GM23338 (cell line): Measurements from ENCODE around the gene RBM17. TPM values are rescaled to one million over a fixed set of nuclear protein-coding genes. Genes with fewer than 3 reads are reported as not detected.
A peak's percentile ranks its signal among the peaks of the same experiment; 100 is the strongest.

Experiments
- ATAC-seq: fragments of 200-7000 bp; cut with Tn5 transposase; 3 replicates; pipeline ENCODE4 v1.9.1; 2020
- DNase-seq: peaks from one replicate; pipeline ENCODE4 v3.0.0-alpha.2; 2015; ENCODE audit warnings: low spot score
- H2AFZ ChIP-seq: fragments of 200-600 bp; sonication (generic); 2 replicates; pipeline ENCODE4 v1.8.0; 2016; ENCODE audit warnings: antibody characterized with exemption, mild to moderate bottlenecking, moderate library complexity
- H3F3A ChIP-seq: fragments of 200-600 bp; sonication (generic); replicated peaks from 2 replicates; pipeline ENCODE4 v1.8.0; 2017; ENCODE audit warnings: antibody characterized with exemption, mixed run types, low read depth
- H3K27ac ChIP-seq: fragments of 200-600 bp; sonication (generic); 2 replicates; pipeline ENCODE4 v1.6.1; 2016; ENCODE audit warnings: low read depth
- H3K27me3 ChIP-seq: fragments of 200-600 bp; sonication (generic); 2 replicates; pipeline ENCODE4 v1.8.0; 2016; ENCODE audit warnings: mild to moderate bottlenecking, mixed run types, moderate library complexity; ENCODE audit not compliant: insufficient read depth
- H3K36me3 ChIP-seq: fragments of 200-600 bp; sonication (generic); 2 replicates; pipeline ENCODE4 v1.8.0; 2016; ENCODE audit warnings: mild to moderate bottlenecking; ENCODE audit not compliant: insufficient read depth
- H3K4me1 ChIP-seq: fragments of 200-600 bp; sonication (generic); 2 replicates; pipeline ENCODE4 v1.8.0; 2016; ENCODE audit warnings: mild to moderate bottlenecking, moderate library complexity; ENCODE audit not compliant: insufficient read depth
- H3K4me2 ChIP-seq: fragments of 200-600 bp; sonication (generic); 2 replicates; pipeline ENCODE4 v1.7.1; 2017; ENCODE audit warnings: mixed run types
- H3K4me3 ChIP-seq: fragments of 200-600 bp; sonication (generic); 2 replicates; pipeline ENCODE4 v1.6.1; 2016; ENCODE audit warnings: mixed run types
- H3K79me2 ChIP-seq: fragments of 200-600 bp; sonication (generic); replicated peaks from 2 replicates; pipeline ENCODE4 v1.8.0; 2017; ENCODE audit warnings: mild to moderate bottlenecking; ENCODE audit not compliant: insufficient read depth
- H3K9me2 ChIP-seq: fragments of 200-600 bp; sonication (generic); 2 replicates; pipeline ENCODE4 v1.8.0; 2017; ENCODE audit not compliant: insufficient read depth
- H4K20me1 ChIP-seq: fragments of 200-600 bp; sonication (generic); replicated peaks from 2 replicates; pipeline ENCODE4 v1.8.0; 2017; ENCODE audit warnings: mild to moderate bottlenecking; ENCODE audit not compliant: insufficient read depth
- H3K27ac Mint-ChIP-seq: 2 replicates; pipeline ENCODE4 v1.8.0; 2020; ENCODE audit warnings: inconsistent platforms, mild to moderate bottlenecking, moderate library complexity, mixed read lengths
- H3K27me3 Mint-ChIP-seq: 3 replicates; pipeline ENCODE4 v1.8.0; 2022; ENCODE audit warnings: low read depth, mild to moderate bottlenecking, moderate library complexity, mixed read lengths, inconsistent platforms; ENCODE audit not compliant: insufficient read depth, poor library complexity
- H3K36me3 Mint-ChIP-seq: 3 replicates; pipeline ENCODE4 v1.8.0; 2021; ENCODE audit warnings: low read depth, mild to moderate bottlenecking, inconsistent platforms, moderate library complexity, mixed read lengths
- H3K4me1 Mint-ChIP-seq: 3 replicates; pipeline ENCODE4 v1.8.0; 2020; ENCODE audit warnings: mild to moderate bottlenecking, inconsistent platforms, mixed read lengths
- H3K4me3 Mint-ChIP-seq: 3 replicates; pipeline ENCODE4 v1.8.0; 2021; ENCODE audit warnings: moderate library complexity, mild to moderate bottlenecking, inconsistent platforms, mixed read lengths
- H3K9me3 Mint-ChIP-seq: 3 replicates; pipeline ENCODE4 v1.8.0; 2020; ENCODE audit warnings: moderate library complexity, mild to moderate bottlenecking, inconsistent platforms, mixed read lengths
- CREB1 ChIP-seq: fragments of 250-450 bp; sonication (Bioruptor Pico); IDR thresholded peaks from 2 replicates; pipeline ENCODE4 v1.5.0; 2020; ENCODE audit warnings: low read depth, mild to moderate bottlenecking, moderate library complexity
- ETS1 ChIP-seq: IDR thresholded peaks from 2 replicates; pipeline ENCODE4 v1.6.1; 2016; ENCODE audit warnings: antibody characterized with exemption
- EZH2 ChIP-seq: fragments of 200-600 bp; sonication (generic); IDR thresholded peaks from one replicate; pipeline ENCODE4 v1.8.0; 2017; ENCODE audit warnings: antibody characterized with exemption, mild to moderate bottlenecking, low read depth; ENCODE audit not compliant: unreplicated experiment
- EZH2phosphoT487 ChIP-seq: fragments of 200-600 bp; sonication (generic); IDR thresholded peaks from one replicate; pipeline ENCODE4 v1.8.1; 2018; ENCODE audit warnings: antibody characterized with exemption; ENCODE audit not compliant: unreplicated experiment
- JUNB ChIP-seq: IDR thresholded peaks from one replicate; pipeline ENCODE4 v1.6.1; 2016; ENCODE audit warnings: antibody characterized with exemption; ENCODE audit not compliant: unreplicated experiment
- NANOG ChIP-seq: IDR thresholded peaks from 2 replicates; pipeline ENCODE4 v1.6.1; 2016; ENCODE audit warnings: antibody characterized with exemption, borderline replicate concordance
- POLR2AphosphoS5 ChIP-seq: IDR thresholded peaks from 2 replicates; pipeline ENCODE4 v1.6.1; 2016; ENCODE audit warnings: antibody characterized with exemption, low read depth
- STAT1 ChIP-seq: IDR thresholded peaks from one replicate; pipeline ENCODE4 v1.6.1; 2016; ENCODE audit warnings: antibody characterized with exemption; ENCODE audit not compliant: unreplicated experiment
- ZNF114 ChIP-seq: fragments of 250-450 bp; sonication (Bioruptor Pico); IDR thresholded peaks from 2 replicates; pipeline ENCODE4 v1.5.0; 2020; ENCODE audit warnings: mild to moderate bottlenecking, moderate library complexity
- ZNF331 ChIP-seq: fragments of 250-450 bp; sonication (Bioruptor Pico); IDR thresholded peaks from 2 replicates; pipeline ENCODE4 v1.5.0; 2020; ENCODE audit warnings: low read depth, mild to moderate bottlenecking, moderate library complexity
- polyA plus RNA-seq: library from polyadenylated mRNA; unstranded; fragments of >200 nt; fragmentation: Nextera tagmentation; extraction: Ambion mirVana; gene quantifications from 2 replicates; pipeline ENCODE4 v1.2.1, GENCODE V29; 2016
- total RNA-seq: library from RNA; depleted of rRNA; stranded (reverse); fragments of >200 nt; shearing (Covaris generic); gene quantifications from 2 replicates; pipeline ENCODE4 v1.2.3, GENCODE V29; 2014
- TF ChIP-seq, protein P1 (sequence below): fragments of 250-450 bp; sonication (Bioruptor Pico); IDR thresholded peaks from 2 replicates; pipeline ENCODE4 v1.5.0; 2020; ENCODE audit warnings: mild to moderate bottlenecking, moderate library complexity
- TF ChIP-seq, protein P2 (sequence below), 2 experiments: fragments of 200-600 bp in 1 of 2; sonication (generic) in 1 of 2; conservative IDR thresholded peaks; 2 replicates each; pipeline versions ENCODE4 v1.5.1 to v1.6.1; 2016 to 2017; ENCODE audit warnings: antibody characterized with exemption in 2 of 2, low read depth in 2 of 2, mild to moderate bottlenecking in 2 of 2, moderate library complexity in 1 of 2
- TF ChIP-seq, protein P3 (sequence below): IDR thresholded peaks from one replicate; pipeline ENCODE4 v1.6.1; 2018; ENCODE audit warnings: antibody characterized with exemption; ENCODE audit not compliant: unreplicated experiment

The RBM17 gene
- total and polyA plus RNA-seq, 2 experiments from 2014 or later, result 54.7 to 281 TPM

DNA sequence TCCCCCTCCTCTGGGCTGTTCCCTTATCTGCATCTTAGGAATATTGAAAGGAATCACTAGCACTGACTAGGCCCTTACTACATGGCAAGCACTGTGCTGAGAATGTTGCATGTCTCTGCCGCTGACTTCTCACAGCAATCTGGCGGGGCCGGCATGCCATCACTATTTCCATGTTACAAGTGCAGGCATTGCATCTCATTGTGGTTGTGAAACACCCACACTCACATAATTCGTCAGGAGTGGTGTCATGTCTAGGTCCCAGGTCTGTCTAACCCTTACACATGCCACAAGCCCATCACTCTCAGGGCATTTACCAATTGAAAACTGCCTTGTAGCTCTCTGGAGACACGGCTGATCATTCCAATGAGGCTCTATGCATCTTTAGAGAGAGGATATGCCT is 18.2 kb upstream of the RBM17 start:
- no peaks in the 10 kb centered on the region for H3F3A ChIP-seq
- no peak overlapping the region for H3K4me2 ChIP-seq
- H3K36me3 ChIP-seq, result no peaks in the 10 kb centered on the region
- DNase-seq, result no peak
- H4K20me1 ChIP-seq, result no peaks in the 10 kb centered on the region
- no peaks in the 10 kb centered on the region for H3K36me3 Mint-ChIP-seq
- TF ChIP-seq, protein P1, sequence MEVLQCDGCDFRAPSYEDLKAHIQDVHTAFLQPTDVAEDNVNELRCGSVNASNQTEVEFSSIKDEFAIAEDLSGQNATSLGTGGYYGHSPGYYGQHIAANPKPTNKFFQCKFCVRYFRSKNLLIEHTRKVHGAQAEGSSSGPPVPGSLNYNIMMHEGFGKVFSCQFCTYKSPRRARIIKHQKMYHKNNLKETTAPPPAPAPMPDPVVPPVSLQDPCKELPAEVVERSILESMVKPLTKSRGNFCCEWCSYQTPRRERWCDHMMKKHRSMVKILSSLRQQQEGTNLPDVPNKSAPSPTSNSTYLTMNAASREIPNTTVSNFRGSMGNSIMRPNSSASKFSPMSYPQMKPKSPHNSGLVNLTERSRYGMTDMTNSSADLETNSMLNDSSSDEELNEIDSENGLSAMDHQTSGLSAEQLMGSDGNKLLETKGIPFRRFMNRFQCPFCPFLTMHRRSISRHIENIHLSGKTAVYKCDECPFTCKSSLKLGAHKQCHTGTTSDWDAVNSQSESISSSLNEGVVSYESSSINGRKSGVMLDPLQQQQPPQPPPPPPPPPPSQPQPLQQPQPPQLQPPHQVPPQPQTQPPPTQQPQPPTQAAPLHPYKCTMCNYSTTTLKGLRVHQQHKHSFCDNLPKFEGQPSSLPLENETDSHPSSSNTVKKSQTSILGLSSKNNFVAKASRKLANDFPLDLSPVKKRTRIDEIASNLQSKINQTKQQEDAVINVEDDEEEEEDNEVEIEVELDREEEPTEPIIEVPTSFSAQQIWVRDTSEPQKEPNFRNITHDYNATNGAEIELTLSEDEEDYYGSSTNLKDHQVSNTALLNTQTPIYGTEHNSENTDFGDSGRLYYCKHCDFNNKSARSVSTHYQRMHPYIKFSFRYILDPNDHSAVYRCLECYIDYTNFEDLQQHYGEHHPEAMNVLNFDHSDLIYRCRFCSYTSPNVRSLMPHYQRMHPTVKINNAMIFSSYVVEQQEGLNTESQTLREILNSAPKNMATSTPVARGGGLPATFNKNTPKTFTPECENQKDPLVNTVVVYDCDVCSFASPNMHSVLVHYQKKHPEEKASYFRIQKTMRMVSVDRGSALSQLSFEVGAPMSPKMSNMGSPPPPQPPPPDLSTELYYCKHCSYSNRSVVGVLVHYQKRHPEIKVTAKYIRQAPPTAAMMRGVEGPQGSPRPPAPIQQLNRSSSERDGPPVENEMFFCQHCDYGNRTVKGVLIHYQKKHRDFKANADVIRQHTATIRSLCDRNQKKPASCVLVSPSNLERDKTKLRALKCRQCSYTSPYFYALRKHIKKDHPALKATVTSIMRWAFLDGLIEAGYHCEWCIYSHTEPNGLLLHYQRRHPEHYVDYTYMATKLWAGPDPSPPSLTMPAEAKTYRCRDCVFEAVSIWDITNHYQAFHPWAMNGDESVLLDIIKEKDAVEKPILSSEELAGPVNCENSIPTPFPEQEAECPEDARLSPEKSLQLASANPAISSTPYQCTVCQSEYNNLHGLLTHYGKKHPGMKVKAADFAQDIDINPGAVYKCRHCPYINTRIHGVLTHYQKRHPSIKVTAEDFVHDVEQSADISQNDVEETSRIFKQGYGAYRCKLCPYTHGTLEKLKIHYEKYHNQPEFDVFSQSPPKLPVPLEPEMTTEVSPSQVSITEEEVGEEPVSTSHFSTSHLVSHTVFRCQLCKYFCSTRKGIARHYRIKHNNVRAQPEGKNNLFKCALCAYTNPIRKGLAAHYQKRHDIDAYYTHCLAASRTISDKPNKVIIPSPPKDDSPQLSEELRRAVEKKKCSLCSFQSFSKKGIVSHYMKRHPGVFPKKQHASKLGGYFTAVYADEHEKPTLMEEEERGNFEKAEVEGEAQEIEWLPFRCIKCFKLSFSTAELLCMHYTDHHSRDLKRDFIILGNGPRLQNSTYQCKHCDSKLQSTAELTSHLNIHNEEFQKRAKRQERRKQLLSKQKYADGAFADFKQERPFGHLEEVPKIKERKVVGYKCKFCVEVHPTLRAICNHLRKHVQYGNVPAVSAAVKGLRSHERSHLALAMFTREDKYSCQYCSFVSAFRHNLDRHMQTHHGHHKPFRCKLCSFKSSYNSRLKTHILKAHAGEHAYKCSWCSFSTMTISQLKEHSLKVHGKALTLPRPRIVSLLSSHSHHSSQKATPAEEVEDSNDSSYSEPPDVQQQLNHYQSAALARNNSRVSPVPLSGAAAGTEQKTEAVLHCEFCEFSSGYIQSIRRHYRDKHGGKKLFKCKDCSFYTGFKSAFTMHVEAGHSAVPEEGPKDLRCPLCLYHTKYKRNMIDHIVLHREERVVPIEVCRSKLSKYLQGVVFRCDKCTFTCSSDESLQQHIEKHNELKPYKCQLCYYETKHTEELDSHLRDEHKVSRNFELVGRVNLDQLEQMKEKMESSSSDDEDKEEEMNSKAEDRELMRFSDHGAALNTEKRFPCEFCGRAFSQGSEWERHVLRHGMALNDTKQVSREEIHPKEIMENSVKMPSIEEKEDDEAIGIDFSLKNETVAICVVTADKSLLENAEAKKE (CRISPR knock-in tag), result no peak
- TF ChIP-seq POLR2AphosphoS5 (no peak), ZNF114 (CRISPR knock-in tag) (no peak), STAT1 (no peak), ETS1 (no peak), EZH2 (no peak), CREB1 (no peak), JUNB (no peak), EZH2phosphoT487 (no peak), NANOG (no peak), ZNF331 (CRISPR knock-in tag) (no peak)
- TF ChIP-seq, protein P2, sequence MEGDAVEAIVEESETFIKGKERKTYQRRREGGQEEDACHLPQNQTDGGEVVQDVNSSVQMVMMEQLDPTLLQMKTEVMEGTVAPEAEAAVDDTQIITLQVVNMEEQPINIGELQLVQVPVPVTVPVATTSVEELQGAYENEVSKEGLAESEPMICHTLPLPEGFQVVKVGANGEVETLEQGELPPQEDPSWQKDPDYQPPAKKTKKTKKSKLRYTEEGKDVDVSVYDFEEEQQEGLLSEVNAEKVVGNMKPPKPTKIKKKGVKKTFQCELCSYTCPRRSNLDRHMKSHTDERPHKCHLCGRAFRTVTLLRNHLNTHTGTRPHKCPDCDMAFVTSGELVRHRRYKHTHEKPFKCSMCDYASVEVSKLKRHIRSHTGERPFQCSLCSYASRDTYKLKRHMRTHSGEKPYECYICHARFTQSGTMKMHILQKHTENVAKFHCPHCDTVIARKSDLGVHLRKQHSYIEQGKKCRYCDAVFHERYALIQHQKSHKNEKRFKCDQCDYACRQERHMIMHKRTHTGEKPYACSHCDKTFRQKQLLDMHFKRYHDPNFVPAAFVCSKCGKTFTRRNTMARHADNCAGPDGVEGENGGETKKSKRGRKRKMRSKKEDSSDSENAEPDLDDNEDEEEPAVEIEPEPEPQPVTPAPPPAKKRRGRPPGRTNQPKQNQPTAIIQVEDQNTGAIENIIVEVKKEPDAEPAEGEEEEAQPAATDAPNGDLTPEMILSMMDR (conservative IDR thresholded peaks at IDR 0.05; ENCODE audit: low read depth in 2 of 2), result no peak
- TF ChIP-seq, protein P3, sequence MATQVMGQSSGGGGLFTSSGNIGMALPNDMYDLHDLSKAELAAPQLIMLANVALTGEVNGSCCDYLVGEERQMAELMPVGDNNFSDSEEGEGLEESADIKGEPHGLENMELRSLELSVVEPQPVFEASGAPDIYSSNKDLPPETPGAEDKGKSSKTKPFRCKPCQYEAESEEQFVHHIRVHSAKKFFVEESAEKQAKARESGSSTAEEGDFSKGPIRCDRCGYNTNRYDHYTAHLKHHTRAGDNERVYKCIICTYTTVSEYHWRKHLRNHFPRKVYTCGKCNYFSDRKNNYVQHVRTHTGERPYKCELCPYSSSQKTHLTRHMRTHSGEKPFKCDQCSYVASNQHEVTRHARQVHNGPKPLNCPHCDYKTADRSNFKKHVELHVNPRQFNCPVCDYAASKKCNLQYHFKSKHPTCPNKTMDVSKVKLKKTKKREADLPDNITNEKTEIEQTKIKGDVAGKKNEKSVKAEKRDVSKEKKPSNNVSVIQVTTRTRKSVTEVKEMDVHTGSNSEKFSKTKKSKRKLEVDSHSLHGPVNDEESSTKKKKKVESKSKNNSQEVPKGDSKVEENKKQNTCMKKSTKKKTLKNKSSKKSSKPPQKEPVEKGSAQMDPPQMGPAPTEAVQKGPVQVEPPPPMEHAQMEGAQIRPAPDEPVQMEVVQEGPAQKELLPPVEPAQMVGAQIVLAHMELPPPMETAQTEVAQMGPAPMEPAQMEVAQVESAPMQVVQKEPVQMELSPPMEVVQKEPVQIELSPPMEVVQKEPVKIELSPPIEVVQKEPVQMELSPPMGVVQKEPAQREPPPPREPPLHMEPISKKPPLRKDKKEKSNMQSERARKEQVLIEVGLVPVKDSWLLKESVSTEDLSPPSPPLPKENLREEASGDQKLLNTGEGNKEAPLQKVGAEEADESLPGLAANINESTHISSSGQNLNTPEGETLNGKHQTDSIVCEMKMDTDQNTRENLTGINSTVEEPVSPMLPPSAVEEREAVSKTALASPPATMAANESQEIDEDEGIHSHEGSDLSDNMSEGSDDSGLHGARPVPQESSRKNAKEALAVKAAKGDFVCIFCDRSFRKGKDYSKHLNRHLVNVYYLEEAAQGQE, result no peak
- no peak overlapping the region for H3K4me3 Mint-ChIP-seq
- H3K27ac ChIP-seq, result no peak overlapping the region
- no peaks in the 10 kb centered on the region for H3K4me1 Mint-ChIP-seq
- H3K27me3 ChIP-seq, result no peaks in the 10 kb centered on the region
- H3K79me2 ChIP-seq, result no peaks in the 10 kb centered on the region
- H3K9me3 Mint-ChIP-seq, result no peaks in the 10 kb centered on the region
- no peaks in the 10 kb centered on the region for H3K4me1 ChIP-seq
- no peaks in the 10 kb centered on the region for H3K9me2 ChIP-seq
- H3K27me3 Mint-ChIP-seq, result peaks cover 1% of the 10 kb centered on the region
- ATAC-seq, result no peak
- no peak overlapping the region for H3K27ac Mint-ChIP-seq
- 0 out of 2 replicates have a peak overlapping the region, but pooled peaks have one; percentile 32 for H2AFZ ChIP-seq
- no peak overlapping the region for H3K4me3 ChIP-seq
